ENCODE measurements around the gene MIOS.

DNA sequence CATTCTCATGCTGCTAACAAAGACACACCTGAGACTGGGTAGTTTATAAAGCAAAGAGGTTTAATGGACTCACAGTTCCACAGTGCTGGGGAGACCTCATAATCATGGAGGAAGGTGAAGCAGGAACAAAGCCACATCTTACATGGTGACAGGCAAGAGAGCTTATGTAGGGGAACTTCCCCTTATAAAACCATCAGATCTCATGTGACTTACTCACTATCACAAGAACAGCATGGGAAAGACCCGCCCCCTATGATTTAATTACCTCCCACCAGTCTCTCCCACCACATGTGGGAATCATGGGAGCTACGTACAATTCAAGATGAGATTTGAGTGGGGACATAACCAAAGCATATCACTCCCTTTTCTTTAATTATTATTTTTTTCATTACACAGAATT lies 47.6 kb upstream of the MIOS start:
- no peak for TF ChIP-seq POLR2A (IDR thresholded peaks at IDR 0.05)
- TF ChIP-seq, protein P1, sequence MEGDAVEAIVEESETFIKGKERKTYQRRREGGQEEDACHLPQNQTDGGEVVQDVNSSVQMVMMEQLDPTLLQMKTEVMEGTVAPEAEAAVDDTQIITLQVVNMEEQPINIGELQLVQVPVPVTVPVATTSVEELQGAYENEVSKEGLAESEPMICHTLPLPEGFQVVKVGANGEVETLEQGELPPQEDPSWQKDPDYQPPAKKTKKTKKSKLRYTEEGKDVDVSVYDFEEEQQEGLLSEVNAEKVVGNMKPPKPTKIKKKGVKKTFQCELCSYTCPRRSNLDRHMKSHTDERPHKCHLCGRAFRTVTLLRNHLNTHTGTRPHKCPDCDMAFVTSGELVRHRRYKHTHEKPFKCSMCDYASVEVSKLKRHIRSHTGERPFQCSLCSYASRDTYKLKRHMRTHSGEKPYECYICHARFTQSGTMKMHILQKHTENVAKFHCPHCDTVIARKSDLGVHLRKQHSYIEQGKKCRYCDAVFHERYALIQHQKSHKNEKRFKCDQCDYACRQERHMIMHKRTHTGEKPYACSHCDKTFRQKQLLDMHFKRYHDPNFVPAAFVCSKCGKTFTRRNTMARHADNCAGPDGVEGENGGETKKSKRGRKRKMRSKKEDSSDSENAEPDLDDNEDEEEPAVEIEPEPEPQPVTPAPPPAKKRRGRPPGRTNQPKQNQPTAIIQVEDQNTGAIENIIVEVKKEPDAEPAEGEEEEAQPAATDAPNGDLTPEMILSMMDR (IDR thresholded peaks at IDR 0.05), result no peak

Data from thyroid gland (tissue), 4 donors.